HG02588 (cell line): ENCODE measurements around the gene IL18BP.

ENCODE experiments used
- ATAC-seq: cut with Tn5 transposase; IDR thresholded peaks from one replicate; pipeline ENCODE4 v1.9.1; 2021; ENCODE audit warnings: mild to moderate bottlenecking, moderate library complexity; ENCODE audit not compliant: unreplicated experiment

IL18BP gene

DNA sequence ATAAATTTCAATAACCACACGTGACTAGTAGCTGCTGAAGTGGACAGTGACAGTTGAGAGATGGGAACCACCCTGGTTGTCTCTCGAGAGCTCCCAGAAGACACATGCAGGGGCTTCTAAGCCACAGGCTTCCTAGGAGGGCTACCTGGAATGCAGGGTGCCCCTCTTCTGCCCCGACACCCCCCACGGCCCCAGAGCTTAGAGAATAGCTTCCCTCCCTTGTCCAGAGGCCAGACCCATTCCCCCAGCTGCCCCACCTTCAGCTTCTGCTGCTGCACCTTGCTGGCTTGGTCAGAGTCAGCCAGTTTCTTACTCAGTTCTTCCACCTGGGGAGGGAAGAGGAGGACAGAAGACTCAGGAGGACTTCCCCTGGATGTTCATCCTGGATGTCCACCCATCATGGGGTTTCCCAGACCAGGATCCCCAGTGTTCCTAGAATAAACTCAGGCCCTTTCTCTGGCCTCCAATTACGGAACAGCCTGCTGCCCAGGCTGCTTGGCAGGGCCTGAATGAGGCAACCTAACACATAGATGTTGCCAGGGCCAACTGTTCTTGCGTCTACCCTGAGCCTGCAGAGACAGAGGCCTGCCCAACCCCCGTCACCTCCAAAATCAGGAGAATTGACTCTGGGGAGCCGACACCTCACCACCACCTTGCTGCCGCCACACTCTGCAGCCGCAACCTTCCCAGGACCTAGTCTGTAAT, 12.0 kb downstream of the IL18BP start:
- ATAC-seq: no peak

- ATAC-seq: no peak
These were observed 13.5 kb downstream of the IL18BP start for GRCh38 chr11:72012091-72012630.

DNA sequence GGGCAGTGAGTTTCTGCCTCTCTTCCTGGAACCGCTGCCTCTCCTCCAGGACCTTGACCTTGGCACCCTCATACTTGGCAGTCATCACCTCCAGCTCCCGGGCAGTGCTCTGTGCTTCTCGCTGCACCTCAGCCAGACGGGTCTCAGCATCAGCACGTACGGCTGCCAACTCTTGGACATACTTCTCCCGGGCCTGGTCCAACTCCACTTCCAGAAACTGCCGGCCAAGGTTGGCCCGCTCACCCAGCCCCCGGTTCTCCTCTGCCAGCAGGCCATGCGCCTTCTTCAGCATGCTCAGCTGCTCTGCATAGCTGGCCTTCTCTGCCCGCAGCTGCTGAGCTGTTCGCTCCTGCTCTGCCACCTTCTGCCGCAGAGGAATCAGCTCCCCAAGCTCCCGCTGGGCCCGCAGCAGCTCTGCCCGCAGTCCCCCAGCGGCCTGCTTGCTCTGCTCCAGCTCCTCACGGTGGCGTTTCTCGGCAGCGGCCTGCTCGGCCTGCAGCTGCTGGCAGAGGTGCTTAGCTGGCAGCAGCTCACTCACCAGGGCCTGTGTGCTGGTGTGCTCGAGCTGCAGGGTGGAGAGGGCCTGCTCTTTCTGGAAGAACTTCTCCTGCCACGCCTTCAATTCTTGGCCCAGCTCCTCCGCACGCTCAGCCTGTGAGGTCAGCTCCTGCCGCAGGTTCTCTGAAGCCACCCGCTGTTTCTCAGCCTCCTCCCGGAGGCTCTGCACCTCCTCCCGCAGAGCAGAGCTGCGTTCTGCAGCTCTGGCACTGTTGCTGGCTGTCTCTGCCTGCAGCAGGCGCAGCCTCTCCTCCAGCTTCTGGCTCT, 14.4 kb downstream of the IL18BP start:
- ATAC-seq: no peak

DNA sequence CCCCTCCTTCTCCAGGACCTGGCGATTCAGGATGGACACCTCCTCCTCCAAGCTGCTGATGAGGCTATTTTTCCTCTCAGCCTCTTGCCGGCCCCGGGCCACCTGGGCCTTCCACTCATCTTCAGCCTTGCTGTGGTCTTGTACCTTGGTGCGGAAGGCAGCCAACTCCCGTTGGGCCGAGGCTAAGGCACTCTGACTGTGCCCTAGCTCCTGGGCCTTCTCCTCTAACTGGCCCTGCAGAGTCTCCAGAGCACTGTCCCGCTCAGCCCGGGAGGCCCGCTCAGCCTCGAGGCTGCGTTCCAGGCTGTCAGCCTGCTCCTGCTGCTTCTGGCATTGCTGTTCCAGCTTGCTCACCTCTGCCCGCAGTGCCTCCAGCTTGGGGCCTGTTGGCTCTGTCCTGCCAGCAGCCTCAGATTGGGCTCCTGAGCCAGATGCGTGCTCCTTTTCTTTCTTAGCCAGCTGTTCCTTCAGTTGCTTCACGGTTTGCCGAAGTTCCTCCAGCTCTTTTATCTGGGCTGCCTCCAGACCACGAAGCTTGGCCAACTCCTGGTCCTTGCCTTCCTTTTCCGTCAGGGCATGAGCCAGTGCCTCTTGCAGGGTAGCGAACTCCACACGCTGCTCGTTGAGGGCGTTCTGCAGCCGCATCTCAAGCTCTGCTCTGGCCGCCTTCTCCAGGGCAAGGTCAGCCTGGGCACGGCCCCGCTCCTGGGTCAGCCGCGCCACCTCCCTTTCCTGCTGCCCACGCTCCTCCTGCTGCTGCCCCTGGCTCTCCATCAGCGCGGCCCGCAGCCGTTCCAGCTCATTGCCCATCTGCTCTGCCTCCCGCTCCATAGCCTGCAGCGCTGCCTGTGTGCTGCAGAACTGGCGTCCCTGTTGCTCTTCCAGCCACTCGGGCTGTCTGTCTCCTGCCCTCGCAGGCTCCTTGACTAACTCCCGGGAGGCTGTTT, 15.3 kb downstream of the IL18BP start:
- no peak for ATAC-seq

DNA sequence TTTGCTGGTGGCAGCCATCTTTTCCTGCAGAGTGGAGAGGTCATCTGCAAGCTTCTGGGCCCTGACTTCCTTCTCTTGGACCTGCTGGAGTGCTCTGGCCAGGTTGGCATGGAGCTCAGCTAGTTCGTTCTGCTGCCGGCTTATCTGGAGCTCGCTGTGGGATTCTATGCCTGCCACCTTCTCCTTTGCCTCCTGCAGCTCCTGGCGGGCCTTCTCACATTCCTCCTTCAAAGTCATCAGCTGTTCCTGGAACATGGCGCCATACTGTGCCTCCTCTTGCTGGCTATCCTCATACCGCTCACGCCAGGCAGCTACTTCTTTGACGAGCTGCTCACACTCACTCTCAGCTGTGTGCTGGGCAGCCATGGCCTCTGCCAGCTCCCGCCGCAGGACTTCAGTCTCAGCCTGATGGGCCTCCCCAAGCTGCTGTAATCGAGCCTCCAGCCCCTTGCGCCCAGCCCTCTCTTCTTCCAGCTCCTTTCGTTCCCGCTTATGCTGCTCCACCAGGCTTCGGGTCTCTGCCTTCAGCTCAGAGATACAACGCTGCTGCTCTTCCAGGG, 16.1 kb downstream of the IL18BP start:
- no peak for ATAC-seq

GRCh38 chr11:72015511-72016061, 16.9 kb downstream of the IL18BP start:
- no peak for ATAC-seq

DNA sequence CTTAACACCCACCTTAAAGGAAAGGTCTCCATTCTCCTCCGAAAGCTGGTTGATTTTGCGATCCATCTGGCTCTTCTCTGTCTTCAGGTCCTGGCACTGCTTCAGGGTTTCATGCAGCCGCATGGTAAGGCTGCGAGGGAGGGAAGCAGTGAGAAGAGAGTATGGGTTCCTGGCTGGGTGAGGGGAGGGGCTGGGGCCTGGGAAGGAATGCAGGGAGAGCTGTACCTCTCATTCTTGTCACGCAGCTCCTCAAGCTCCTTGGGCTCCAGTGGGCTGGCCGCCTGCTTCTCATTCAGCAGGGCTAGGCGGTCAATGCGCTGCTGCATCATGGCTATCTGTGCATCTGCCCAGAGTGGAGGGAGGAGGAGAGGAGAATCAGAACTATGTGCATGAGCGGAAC, 19.5 kb downstream of the IL18BP start:
- no peak for ATAC-seq

DNA sequence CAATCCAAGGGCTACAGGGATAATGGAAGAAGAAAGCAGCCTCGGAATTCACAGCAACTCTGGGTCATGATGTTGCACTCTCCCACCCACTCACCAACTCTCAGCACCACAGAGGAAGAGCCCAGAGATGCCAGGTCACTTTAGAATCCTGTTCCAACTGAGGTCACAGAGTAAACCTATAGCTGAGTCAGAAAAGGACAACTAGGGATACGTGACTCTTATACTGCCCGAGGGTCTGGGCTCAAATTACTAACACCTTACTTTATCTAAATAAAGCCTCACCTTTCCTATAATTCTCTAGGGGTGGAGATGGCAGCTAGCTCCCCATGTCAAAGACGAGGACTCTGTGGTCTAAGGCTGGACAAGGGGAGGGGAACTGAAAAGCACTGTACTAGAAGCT, 24.6 kb downstream of the IL18BP start:
- no peak for ATAC-seq

DNA sequence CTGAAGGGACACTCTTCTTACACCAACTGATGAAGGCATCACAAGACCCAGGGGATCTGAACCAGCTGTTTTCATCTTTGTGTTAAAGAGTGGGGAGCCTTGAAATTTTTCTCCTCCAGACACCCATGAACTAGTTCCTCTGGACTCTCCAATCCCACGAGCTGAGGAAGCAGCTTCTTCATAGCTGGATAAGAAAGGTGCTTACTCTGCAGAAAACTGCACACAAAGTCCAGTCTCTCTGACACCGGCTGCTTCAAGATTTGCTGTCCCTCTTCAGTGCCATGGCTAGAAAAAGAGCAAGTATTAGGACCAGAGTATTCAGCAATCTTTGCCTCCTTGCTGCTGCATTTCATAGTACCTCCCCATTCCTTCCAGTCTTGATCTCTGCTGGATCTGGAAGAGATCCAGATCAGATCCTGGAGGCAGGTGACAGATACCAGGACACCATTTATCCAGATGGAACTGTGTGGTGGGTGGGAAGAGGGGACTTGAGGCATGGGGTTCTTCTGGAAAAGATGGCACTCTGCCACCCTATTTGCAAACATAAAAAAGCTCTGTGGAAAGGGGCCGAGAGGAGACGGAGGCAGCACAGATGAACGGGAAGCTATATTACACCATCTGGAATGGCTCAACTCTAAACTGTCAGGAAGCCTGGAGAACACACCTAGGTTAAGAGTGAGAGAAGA, 25.5 kb downstream of the IL18BP start:
- no peak for ATAC-seq

DNA sequence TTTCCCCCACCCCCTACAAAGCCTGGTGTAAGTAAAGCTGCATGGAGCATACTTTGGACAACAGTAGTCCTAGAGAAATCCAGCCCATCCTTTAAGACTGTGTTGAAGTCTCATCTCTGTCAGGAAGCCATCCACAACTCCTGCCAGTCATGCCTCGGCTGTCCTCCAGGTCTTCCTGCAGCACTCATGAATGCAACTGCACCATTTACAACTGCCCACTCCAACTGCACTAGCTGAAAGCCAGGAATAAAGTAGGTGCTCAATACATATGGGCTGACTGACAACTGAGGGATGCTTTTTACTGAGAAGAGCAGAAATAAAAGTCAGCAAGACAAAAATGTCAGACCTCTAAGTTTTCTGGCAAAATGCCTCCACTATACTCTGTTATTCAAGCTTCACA, 27.4 kb downstream of the IL18BP start:
- ATAC-seq: no peak

DNA sequence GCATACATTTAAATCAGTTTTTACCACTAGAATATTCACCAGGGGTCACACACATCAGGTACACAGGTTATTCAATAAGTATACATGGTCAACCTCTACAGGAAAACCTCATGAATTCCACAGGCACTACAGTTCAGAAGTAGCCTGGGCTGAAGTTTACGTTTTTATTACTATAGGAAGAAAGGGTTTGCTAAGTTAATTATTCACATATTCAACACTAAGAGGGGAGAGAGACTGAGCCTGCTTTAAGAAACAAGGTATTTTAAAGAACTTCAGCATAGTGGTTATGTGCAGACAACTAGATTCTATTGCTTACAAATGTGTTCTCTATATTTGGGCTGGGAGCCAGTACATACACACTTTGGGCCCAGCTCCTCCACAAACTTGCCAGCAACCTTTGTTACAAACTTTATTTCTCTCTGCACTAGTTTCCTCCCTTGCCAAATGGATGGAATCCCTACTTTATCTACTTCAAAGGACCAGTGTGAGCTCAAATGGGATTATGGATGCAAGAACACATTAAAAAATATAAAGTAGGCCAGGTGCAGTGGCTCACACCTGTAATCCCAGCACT, 31.9 kb downstream of the IL18BP start:
- no peak for ATAC-seq

GRCh38 chr11:72036687-72037086, 38.0 kb downstream of the IL18BP start:
- no peak for ATAC-seq

DNA sequence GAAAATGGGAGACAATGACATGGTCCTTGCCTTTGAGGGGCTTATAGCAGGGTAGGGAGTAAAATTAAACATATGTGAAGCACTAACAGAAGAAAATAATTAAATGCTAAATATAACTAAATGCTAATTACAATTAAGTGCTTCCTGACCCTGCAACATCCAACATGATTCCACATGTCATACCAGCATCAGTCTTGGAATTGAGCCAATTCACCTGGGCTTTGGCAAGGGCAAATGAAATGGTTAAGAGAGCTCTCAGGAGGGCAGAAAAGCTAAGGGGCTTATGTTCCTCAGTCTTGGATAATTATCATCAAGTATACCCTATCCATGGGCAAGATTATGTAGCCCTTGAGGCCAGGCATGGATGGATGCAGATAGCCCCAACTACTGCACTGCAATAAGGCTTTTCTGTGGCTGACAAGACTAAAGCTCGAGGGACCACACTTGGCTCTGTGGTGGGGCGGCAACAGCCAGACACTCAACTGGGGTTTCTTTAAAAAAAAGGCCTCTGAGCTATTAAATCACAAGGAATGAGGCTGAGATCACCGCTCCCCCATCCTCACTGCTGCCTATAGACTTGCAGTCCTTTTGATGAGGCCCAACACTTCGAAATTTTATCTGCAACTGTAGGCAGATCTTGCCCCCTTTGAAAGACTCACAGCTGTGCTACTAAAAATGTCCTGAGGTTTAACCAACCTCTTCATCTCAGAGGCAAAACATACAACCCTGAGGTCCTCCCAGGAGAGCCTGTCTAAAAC, 39.0 kb downstream of the IL18BP start:
- no peak for ATAC-seq

DNA sequence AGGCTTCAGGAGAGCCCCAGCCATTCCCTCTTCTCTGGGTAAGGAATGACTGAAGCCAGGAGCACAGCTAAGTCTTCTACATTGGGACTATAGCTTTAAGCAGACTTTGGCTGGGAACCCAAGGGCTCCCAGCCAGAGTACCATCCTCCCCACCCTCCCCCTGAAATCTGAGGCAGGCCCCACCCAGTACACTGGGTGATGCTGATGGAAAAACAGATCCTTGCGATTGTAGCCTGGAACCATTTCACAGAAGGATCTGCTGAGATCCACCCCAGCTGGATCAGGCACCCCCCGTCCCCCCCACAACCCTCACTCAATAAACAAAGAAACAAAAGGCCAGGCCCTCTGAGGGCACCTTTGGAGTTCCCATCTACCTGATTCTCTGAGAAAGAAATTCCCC, 39.8 kb downstream of the IL18BP start:
- no peak for ATAC-seq

GRCh38 chr11:72039031-72039855, 40.5 kb downstream of the IL18BP start:
- no peak for ATAC-seq

GRCh38 chr11:72039856-72040401, 41.2 kb downstream of the IL18BP start:
- ATAC-seq: no peak

- ATAC-seq: no peak
These were observed 42.0 kb downstream of the IL18BP start for GRCh38 chr11:72040491-72041363.
